A549 (cell line): ENCODE measurements around the gene CIRBP.

Experiments
- BHLHE40 ChIP-seq: IDR thresholded peaks from 2 replicates; pipeline ENCODE4 v1.6.1; 2012; ENCODE audit warnings: low read depth, low read length, inconsistent platforms
- CEBPB ChIP-seq, 2 experiments: fragments of >200 bp in 1 of 2; sonication (Bioruptor Twin) in 1 of 2; formaldehyde crosslinking in 1 of 2; IDR thresholded peaks; 2 replicates each; pipeline ENCODE4 v1.6.1; 2012 to 2016
- HOXB13 ChIP-seq: fragments of 250-450 bp; sonication (Bioruptor Pico); IDR thresholded peaks from 2 replicates; pipeline ENCODE4 v1.5.0; 2020; ENCODE audit warnings: low read depth, mild to moderate bottlenecking, moderate library complexity
- MAFK ChIP-seq: fragments of 450-650 bp; IDR thresholded peaks from 2 replicates; pipeline ENCODE4 v1.6.1; 2014; ENCODE audit not compliant: partially characterized antibody
- NPAS2 ChIP-seq: fragments of 250-450 bp; sonication (Bioruptor Pico); IDR thresholded peaks from 2 replicates; pipeline ENCODE4 v1.8.0; 2022; ENCODE audit warnings: mild to moderate bottlenecking, moderate library complexity, borderline replicate concordance
- POLR2A ChIP-seq: IDR thresholded peaks from 2 replicates; pipeline ENCODE4 v1.6.1; 2012; ENCODE audit warnings: mild to moderate bottlenecking, low read length
- RAD21 ChIP-seq, 2 experiments: fragments of >200 bp in 1 of 2; sonication (Bioruptor Twin) in 1 of 2; formaldehyde crosslinking in 1 of 2; IDR thresholded peaks in 1 of 2; conservative IDR thresholded peaks in 1 of 2; 2 replicates in 1 of 2; 3 replicates in 1 of 2; pipeline ENCODE4 v1.6.1; 2012 to 2018; ENCODE audit warnings: inconsistent platforms in 1 of 2
- TF ChIP-seq, protein P1 (sequence below): fragments of >200 bp; sonication (Bioruptor Twin); formaldehyde crosslinking; IDR thresholded peaks from 3 replicates; pipeline ENCODE4 v1.5.1; 2016
- TF ChIP-seq, protein P2 (sequence below): IDR thresholded peaks from 2 replicates; pipeline ENCODE4 v1.6.1; 2012

DNA sequence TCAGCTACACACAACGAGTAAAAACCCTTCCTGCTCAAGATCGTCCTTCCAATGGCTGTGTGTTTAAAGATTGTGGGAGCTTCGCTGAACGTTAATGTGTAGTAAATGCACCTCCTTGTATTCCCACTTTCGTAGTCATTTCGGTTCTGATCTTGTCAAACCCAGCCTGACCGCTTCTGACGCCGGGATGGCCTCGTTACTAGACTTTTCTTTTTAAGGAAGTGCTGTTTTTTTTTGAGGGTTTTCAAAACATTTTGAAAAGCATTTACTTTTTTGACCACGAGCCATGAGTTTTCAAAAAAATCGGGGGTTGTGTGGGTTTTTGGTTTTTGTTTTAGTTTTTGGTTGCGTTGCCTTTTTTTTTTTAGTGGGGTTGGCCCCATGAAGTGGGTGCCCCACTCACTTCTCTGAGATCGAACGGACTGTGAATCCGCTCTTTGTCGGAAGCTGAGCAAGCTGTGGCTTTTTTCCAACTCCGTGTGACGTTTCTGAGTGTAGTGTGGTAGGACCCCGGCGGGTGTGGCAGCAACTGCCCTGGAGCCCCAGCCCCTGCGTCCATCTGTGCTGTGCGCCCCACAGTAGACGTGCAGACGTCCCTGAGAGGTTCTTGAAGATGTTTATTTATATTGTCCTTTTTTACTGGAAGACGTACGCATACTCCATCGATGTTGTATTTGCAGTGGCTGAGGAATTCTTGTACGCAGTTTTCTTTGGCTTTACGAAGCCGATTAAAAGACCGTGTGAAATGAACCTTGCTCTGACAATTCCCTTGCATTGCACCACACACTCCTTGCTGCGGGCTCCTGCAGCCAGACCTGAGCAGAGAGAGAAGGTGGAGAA, 3.5 kb downstream of the CIRBP start:
- TF ChIP-seq, protein P1, sequence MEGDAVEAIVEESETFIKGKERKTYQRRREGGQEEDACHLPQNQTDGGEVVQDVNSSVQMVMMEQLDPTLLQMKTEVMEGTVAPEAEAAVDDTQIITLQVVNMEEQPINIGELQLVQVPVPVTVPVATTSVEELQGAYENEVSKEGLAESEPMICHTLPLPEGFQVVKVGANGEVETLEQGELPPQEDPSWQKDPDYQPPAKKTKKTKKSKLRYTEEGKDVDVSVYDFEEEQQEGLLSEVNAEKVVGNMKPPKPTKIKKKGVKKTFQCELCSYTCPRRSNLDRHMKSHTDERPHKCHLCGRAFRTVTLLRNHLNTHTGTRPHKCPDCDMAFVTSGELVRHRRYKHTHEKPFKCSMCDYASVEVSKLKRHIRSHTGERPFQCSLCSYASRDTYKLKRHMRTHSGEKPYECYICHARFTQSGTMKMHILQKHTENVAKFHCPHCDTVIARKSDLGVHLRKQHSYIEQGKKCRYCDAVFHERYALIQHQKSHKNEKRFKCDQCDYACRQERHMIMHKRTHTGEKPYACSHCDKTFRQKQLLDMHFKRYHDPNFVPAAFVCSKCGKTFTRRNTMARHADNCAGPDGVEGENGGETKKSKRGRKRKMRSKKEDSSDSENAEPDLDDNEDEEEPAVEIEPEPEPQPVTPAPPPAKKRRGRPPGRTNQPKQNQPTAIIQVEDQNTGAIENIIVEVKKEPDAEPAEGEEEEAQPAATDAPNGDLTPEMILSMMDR, result no peak
- TF ChIP-seq BHLHE40 (no peak), HOXB13 (CRISPR knock-in tag) (no peak), NPAS2 (no peak), RAD21 (conservative IDR thresholded peaks at IDR 0.05 in 1 of 2, IDR thresholded peaks at IDR 0.05 in 1 of 2) (no peak), MAFK (no peak), CEBPB (IDR thresholded peaks at IDR 0.05) (no peak), POLR2A (no peak)
- TF ChIP-seq, protein P2, sequence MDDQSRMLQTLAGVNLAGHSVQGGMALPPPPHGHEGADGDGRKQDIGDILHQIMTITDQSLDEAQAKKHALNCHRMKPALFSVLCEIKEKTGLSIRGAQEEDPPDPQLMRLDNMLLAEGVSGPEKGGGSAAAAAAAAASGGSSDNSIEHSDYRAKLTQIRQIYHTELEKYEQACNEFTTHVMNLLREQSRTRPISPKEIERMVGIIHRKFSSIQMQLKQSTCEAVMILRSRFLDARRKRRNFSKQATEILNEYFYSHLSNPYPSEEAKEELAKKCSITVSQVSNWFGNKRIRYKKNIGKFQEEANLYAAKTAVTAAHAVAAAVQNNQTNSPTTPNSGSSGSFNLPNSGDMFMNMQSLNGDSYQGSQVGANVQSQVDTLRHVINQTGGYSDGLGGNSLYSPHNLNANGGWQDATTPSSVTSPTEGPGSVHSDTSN, result no peak
